Measurements from ENCODE around the gene CHAD.
"Not testable (repeated sequence)": the region's sequence is repeated elsewhere in the genome, so short reads cannot be mapped to it uniquely, and the experiment has no call there.

CHAD gene

GRCh38 chr17:50424996-50425681 lies 43.5 kb downstream of the CHAD start:
- no peak for DNase-seq (ENCODE audit: extremely low read depth, low read depth)

DNA sequence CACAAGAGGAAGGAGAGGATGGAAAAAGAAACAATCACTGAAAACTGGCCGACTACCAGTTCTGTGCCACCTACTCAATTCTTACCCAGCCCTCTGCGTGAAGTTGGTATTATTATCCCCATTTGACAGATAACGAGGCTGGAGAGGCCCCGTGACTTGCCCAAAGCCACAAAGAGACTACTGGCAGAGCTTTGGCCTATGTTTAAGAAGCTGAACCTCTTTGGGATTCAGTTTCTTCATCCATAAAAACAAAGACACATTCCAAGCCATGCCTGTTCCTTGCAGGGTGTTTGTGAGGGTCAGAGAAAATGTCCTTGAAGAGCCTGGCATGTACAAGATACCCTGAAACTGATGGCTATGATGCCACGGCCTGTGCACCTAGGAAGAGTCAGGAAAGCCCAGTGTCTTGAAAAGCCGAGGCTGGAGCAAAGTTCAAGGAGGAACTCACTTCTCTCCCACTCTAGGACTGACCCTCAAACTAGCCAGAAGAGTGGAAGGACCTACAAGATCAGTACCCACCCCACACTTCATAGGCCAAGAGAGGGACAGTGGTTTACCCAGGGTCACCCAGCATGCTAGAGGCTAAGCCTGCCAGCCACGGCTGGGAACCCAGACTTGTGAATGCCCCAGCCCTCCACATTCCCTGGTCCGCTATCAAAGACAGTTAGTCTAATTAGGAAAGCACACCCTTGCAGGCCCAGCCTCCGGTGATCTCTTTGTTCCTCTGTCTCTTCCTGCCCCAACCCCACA lies 44.3 kb downstream of the CHAD start:
- no peak for TF ChIP-seq CTCF (IDR thresholded peaks at IDR 0.05; ENCODE audit: low read depth, low read length)
- DNase-seq (ENCODE audit: extremely low read depth, low read depth): no peak

More at GRCh38 chr17:50424996-50425681, 43.5 kb downstream of the CHAD start:
- TF ChIP-seq CTCF (IDR thresholded peaks at IDR 0.05; ENCODE audit: low read depth, low read length): no peak

DNA sequence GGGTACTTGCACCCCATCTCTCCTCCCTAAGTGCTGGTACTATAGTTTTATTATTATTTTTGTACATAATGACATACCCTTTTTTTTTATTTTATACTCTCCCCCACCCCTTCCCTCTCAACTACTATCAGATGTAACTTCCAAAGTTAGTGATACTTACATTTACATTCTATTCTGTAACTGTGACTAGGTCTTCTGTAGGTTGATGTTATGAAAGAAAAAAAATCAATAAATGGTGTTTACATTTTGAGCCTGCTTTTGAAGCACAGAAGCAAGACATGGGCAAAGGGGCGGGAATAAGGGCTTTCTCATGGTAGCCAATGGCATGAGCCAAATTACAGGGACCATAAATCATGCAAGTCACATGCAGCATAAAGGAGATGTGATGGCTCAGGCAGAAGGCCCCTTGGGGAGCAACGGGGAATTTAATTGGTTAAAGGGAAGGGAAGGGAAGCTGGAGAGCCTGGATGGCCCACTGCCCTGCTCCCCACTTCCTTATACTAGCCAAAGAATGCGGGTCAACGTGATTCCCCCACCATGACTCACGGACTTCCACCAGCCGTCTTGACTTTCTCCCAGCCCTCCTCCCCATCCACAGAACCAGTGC lies 45.0 kb downstream of the CHAD start:
- DNase-seq (ENCODE audit: extremely low read depth, low read depth): no peak

DNA sequence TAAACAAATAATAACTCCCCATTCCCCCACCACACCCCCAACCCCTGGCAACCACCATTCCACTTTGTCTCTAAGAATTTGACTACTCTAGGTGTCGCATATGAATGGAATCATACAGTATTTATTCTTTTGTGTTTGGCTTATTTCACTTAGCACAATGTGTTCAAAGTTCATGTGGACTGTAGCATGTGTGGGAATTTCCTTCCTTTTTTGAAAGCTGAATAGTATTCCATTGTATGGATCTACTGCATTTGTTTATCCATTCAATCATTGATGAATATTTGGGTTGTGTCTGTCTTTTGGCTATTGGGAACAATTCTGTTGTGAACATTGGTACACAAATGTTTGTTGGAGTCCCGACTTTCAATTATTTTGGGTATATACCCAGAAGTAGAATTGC lies 45.9 kb downstream of the CHAD start:
- no peak for DNase-seq (ENCODE audit: extremely low read depth, low read depth)
- no peak for TF ChIP-seq CTCF (IDR thresholded peaks at IDR 0.05; ENCODE audit: low read depth, low read length)

More for the DNA sequence above, 45.0 kb downstream of the CHAD start:
- no peak for TF ChIP-seq CTCF (IDR thresholded peaks at IDR 0.05; ENCODE audit: low read depth, low read length)

DNA sequence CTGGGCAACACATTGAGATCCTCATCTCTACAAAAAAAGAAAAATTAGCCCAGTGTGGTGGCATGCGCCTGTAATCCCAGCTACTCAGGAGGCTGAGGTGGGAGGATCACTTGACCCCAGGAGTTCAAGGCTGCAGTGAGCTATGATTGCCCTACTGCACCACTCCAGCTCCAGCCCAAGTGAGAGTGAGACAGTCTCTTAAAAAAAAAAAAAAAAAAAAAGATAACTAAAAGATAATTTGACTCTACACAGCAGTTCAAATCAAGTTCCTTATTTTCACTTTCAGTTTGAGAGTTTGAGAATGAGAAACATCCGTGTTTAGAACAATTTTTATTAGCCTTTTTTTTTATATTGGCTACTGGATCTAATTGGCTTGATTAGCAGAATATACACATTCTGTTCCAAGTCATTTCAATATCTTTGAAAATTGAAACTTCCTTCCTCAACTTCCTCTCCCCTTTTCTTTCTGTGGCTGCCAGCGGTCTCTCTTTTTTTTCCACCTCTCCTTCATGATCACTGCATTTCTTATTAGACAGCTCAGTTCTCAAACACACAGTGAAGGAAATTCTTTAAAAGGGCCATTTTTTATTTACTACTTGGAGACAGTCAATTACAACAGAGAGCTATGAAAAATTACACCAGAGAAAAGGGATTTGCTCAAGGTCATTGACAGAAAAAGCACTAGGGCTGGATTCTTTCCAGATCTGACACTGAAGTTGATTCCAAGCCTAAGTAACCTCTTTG lies 47.2 kb downstream of the CHAD start:
- DNase-seq (ENCODE audit: extremely low read depth, low read depth): no peak

GRCh38 chr17:50420419-50421112 lies 48.1 kb downstream of the CHAD start:
- no peak for DNase-seq (ENCODE audit: extremely low read depth, low read depth)
- TF ChIP-seq CTCF (IDR thresholded peaks at IDR 0.05; ENCODE audit: low read depth, low read length): no peak

More for the DNA sequence above, 47.2 kb downstream of the CHAD start:
- TF ChIP-seq CTCF (IDR thresholded peaks at IDR 0.05; ENCODE audit: low read depth, low read length): no peak

DNA sequence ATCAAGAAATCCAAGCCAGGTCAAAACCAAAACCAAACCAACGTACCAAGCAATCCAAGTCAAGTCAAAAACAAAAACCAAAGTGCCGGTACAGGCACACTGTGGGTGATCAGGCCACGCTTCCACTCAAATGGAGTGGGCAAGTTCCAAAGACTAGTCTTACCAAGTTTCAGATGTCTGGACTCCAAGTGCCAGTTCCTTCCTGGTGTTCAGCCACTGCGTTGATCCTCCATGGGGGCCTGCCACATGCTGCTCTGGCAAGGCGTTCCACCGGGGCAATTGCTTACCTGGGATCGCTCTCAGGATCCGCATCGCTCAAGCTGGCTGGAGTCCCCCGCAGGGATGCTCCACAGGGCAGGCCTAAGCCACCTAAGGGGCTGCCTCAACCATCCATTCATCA lies 49.1 kb downstream of the CHAD start:
- DNase-seq (ENCODE audit: extremely low read depth, low read depth): not testable (repeated sequence)

Measured in AG09319 (cell line).